NCI-H748 treated with DMSO at 0.1 percent for 48 hours (cell line): ENCODE data around the gene ANKRA2.
"Not testable (repeated sequence)": the region's sequence is repeated elsewhere in the genome, so short reads cannot be mapped to it uniquely, and the experiment has no call there.

Experiments
- DNase-seq: peaks from one replicate; lab custom pipeline; 2025; lab: John Stamatoyannopoulos, UW

The ANKRA2 gene

DNA sequence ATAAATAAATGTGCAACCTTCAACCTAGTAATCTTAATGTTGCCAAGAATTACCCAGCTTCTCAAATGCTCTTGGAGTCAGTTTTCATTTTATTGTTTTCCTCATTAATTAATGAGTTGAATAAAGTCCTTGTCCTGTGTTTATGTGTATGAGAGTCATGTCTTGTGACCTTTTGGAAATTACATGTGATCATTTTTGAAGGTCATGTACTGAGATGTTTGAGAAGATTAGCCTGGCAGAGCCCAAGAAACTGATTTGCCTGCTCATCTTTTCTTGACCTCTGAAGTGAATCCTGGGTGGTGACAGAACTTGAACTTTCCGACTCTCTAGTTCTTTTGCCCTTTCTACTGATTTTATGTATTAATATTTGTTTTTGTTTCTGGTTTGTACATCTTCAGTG is 15.4 kb downstream of the ANKRA2 start:
- DNase-seq, result no peak

DNA sequence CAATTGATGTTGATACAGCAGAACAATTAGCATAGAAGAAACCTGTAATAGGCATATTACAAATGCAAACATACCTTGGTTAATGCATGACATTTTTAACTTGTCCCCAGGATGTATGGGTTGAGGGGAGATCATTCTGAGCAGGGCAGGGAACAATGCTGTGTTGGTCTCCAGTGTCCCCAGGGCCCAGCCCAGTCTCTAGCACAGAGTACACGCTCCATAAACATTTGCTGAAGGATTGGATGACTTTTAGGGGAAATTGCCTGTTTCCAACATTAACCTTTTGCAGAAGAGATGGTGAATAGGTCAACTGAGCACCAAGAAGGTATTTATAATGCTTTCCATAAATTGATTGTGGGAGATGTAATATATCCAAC is 20.0 kb downstream of the ANKRA2 start:
- DNase-seq, result no peak

DNA sequence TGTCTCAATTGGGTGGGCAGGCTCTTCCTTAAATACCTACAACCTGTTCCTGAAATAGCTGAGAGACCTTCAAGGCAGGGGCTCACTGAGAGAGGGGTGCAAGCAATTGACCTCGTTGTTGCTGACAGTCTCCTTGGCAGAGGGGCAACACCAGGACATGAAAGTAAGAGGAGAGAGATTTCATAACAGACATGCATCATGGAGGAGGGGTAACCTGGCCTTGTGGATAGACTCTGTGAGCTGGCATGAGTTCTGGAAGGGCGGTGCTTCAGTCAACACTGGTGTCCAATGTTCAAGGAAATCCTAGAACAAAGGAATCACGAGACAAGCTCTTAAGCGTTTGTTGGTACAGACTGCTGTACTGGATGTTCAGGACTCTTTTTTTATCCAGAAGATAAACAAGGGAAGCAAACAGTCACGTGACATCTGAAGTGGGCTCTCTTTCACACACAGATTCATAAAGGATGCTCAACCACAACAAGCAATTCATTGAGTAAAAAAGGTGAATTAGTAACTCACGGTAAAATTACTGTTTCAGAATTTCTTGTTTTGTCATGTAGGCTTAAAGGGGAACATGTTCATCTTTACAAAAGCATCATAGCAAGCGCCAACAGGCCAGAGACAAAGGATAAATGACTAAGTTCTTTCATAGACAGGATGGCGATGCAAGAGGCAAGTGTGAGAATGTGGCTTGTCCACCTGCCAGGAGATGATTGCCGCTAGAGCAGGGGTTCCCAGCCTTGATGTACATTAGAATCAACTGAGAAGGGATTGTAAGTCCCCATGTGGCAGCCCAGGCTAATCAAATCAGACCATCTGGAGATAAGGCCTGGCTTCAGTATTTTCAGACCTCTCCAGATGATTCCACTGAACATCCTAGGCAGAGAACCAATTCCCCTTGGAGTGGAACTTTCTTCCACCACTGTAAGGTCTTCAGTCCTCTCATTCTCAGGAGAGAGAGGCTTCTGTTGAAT is 20.7 kb downstream of the ANKRA2 start:
- DNase-seq, result peak; percentile 93

DNA sequence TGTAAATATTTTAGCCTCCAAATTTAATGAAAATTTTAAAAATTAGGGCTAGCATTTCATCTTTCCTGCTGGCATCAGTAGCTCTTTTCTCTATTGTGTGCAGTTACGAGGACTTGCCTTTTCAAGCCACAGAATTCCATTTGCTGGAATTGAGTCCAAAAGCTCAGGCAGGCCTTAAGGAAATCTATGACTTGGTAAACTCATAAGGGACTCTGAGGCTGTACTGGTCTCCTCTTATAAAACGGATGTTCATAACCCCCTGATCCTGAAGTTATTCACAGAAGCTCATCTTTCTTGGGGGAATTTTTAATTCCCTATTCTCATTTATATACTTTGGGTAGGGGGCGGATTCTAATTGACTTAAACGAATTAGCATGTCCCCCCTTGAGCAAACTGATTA is 23.4 kb downstream of the ANKRA2 start:
- no peak for DNase-seq

DNA sequence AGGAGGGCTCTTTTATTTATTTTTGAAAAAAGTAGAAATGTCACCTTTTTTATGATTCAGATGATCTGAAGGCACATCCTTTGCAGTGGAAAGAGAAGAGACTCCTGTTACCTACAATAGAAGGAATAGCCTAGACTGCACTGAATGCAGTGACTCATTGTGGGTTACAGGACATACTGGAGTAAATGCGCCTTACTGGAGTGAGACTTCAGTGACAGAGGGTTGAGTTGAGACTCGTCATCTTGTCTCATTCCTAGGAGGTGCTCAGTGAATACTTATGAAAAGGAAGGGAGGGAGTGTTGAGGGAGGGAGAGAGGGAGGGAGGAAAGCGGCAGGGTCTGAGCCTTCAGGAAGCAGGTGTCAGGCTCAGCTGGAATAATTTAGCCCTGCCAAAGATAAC is 25.2 kb downstream of the ANKRA2 start:
- DNase-seq, result no peak

DNA sequence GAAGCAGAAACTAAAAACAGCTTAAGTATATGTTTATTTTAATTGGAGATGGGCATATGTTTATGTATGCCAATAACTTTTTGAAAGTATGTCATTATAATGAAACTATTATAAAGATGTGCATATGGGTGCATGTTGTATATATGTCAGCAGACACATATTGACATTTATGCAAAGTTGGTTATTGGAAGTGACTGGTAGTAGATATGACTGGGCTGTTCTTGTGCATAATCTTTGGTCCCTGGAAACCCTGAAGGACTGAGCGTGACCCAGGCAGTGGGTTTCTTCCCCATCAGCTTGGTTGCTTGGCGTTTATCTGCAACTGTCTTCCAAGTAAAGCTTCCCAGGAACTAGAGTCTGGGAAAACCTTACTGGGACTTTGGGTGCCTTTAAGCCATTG is 25.7 kb downstream of the ANKRA2 start:
- DNase-seq, result no peak

DNA sequence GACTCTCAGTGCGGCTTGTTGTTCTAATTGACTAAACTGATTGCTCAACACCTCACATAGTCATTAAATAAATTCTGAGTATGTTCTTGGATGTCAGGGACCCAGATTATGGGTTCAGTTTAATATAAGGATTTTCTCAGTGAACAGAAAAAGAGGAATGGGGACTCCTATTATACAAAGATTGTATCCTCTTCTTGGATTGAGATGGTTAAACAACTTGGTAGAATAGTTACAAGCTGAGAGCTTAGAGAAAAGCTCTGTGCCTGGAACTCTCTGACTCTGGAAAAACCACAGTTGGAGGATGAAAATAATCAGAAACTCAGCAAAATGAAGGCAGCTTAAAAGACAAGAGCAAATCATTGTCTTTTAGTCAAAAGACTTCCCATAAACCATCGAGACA is 30.5 kb downstream of the ANKRA2 start:
- DNase-seq, result no peak

DNA sequence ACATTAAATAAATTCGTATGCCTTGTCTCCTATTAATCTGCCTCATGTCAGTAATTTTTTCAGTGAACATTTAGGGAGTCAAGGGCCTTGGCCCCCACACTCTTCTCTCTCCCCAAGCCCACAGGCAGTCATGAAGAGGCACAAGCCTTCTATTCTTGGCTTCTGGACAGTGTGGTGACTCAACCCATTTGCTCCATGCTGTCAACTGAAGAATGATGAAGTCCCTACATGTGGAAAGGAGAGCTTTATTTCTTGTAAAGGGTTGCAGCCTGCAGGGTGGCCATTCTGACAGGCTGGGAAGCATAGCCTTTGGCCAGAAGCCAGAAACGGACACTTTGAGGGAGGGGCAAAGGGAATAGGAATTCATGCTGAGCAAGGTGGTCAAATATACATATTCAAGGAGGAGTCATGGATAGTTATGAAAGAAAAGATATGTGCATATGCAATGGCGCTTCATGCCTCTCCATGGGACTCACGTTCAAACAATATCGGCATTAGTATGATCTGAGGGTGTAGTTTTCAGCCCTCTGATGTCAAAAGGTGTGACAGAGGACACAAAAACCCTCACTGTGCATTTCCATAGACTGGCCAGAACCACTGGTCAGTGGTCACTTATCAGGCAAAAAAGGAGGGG is 31.3 kb downstream of the ANKRA2 start:
- DNase-seq, result no peak

DNA sequence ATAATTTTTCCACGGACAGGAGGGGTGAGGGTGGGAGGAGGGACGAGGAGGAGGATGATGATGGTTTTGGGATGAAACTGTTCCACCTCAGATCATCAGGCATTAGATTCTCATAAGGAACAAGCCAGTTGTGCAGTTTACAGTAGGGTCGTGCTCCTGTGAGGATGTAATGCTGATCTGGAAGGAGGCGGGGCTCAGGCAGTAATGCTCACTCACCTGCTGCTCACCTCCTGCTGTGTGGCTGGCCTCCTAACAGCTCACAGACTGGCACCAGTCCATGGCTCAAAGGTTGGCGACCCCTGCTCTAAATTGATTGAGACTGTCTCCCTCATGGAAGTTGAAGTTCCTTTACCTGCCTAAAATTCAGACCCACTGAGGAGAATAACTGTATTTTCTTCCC is 33.2 kb downstream of the ANKRA2 start:
- no peak for DNase-seq

DNA sequence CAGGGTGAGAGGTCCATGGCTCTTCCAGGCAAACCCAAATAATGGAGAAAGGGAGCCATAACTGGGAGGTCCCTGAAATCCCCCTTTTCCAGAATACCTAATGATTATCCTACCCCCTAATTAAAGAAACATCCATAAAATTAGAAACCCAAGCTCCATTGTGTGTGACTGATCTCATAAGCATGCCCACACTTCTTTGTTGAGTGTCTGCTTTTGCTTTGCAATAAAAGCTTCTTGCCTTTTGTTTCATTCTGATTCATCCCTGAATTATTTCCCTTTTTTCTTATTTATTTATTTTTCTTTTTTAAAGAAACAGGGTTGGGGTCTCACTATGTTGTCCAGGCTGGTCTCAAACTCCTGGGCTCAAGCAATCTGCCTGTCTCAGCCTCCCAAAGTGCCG is 34.1 kb downstream of the ANKRA2 start:
- no peak for DNase-seq

DNA sequence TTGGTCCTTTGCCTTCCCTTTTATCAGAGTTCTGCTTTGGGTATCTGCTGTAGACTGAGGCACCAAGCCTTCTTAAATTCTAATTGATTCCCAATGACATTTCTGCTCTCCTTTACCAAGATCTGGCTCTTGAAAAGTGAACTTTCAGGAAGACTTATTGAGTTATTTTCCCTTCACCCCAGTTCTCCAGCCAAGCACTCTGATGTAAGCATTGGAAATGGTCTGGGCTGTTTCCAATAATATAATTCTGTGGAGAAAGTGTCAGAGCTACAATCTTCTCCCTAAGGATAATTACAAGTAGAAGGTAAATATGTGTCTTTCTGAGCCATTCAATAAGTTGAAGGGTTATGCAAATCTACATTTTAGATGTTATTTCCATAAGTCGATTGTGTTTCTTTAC is 36.4 kb downstream of the ANKRA2 start:
- DNase-seq, result no peak

DNA sequence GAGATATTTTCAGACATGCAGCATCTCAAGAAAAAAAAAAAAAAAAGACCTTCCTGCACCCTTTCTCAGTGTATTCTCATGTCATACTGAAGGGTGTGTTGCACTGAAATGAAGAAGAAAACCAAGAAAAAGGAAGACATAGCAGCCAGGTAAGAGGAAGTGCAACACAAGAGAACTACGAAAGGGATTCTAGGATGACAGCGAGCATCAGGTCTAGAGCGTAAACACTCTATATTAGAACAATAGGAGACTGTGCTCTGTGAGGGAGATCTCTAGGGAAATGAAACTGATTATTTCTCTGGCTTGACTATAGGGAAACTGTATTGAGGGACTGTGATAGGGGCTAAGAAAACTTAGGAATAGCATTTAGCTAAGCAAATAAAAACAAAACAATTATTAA is 37.2 kb downstream of the ANKRA2 start:
- DNase-seq, result peak; percentile 4

DNA sequence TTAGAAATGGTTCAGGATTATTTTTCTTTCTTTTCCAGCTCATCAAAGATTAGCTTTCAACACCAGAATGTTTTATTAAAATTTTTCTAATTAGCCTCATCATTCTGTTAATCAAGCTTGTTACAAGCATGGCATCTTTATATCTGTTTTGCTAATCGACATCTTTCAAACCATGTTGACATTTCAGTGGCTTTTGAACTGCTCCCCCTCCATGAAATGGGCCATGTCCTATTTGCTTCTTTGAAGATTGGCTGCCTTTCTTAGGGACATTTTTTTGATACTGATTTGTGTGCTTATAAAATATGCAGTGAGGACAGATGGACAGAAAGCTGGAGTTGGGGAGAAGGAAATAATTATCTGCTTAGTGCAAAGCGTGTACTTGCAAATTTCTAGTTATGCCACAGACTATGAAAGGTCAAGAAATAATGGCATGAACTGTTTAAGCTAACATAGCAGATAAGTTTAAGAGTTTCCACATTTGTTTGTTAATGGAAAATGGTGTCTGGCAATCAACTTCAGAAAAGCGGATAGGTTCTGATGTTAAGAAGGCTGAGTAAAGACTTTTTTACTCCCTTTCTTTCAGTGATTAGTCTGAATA is 39.7 kb downstream of the ANKRA2 start:
- DNase-seq, result no peak

DNA sequence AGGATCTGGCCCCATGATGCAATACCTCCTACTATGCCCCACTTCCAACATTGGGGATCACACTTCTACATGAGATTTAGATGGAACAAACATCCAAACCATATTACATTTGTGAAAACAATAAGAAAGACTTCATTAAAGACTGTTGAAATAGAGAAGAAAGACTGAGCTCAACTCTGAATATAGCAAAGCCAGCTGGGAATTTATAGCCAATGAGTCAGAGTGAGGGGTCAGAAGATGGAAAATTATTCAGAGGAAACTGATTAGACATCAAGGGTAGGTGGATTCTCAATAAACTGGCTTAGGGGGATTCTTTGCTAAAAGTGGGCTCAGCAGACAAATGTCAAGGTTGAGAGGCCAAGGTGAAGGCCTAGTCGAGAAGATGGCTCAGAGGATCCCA is 41.6 kb downstream of the ANKRA2 start:
- DNase-seq, result no peak

DNA sequence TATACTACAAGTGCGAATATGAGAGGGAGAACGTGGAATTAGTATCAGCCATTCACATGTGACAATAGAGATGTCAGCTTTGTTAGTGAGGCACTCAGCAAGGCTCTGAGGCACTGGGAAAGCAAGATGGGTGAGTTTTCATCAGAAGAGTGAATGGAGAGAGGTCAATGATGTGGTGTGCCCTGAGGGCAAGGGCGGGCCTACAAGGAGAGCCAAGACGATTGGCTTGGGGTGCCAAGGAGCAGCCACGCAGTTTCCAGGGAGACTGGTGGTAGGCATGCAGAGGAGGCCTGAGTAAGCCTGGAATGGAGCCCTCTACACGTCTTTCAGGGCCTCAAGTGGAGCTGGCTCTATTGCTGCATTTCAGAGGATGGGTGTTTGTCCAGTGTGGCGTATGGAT is 42.5 kb downstream of the ANKRA2 start:
- DNase-seq, result no peak

DNA sequence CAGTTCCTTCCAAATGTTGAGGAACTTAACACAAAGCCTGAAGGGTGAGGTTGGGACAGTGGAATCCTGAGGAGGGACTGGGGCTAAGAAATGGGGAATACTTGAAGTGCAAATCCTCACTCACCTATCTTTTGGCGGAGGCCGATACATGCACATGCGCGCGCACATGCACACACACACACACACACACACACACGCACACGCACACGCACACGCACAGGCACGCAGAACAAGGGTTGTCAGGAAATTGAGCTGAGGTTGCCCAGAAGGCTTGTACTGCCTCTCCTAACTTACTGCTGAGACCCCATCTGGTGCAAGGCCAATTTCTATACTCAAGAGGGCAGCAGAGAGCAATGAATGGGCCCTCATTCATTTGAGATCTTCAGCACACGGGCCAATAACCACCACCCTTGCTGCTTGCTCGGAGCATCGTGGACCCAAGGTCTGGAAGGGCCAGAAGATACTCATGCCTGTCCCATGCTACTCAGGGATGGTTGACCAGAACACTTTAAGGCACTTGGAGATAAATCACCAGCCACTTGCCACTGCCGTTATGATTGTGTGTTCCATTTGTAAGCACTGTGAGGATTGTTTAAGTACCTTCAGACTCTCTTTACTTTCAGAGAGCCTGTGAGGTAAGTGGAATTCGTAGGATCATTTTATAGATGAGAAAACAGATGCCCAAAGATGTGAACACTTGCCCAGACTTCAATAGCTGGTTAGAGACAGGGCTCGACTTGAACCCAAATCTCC is 45.7 kb downstream of the ANKRA2 start:
- DNase-seq, result peak; percentile 70

DNA sequence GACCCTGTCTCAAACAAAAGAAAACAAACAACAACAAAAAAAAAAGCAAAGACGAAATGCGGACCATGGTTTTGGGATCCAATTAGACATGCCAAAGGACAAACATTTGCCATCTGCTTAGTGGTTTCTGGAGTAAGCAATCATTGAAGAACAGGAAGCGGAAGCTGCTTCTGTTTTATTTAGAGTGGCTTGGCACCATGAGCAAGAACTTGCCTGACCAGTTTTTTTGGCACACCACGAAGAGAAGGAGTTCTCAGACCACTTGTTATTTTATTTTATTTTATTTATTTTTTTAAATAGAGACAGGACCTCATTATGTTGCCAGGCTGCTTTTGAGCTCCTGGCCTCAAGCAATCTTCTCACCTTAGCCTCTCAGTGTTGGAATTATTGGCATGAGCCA is 50.2 kb downstream of the ANKRA2 start:
- peak; percentile 83 for DNase-seq

DNA sequence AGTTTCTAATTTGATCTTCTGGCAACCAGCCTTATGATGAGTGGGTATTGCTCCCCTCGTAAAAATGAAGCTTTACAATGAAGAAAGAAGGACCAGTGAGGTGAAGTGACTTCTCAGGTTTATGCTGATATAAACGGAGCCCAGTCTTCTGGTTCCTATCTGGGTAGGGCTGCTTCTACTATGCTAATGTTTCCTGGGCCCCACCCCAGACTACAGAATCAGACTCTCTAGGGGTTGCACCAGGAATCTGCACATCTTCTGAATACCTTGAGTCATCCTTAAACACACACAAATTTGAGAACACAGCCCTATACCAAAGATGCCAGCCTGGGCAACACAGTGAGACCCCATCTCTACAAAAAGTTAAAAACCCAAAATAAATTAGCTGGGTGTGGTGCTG is 51.0 kb downstream of the ANKRA2 start:
- DNase-seq, result no peak

DNA sequence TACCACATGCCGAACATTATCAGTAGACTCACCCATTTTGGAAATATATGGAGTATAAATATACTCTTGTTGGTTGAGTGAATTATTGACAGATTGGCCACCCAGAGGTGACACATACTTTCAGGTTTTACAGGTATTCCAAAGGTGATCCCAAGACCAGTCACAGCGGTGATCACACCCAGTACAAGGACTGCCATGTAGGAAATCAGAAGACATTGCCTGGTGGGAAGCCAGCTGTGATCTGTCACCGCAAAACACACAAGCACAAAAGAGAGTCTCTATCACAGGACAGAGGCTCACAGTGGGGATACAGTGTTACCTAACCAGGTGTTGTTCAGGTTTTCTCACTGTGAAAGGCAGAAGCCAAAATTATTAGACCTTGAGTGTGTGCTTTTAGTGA is 51.4 kb downstream of the ANKRA2 start:
- no peak for DNase-seq

DNA sequence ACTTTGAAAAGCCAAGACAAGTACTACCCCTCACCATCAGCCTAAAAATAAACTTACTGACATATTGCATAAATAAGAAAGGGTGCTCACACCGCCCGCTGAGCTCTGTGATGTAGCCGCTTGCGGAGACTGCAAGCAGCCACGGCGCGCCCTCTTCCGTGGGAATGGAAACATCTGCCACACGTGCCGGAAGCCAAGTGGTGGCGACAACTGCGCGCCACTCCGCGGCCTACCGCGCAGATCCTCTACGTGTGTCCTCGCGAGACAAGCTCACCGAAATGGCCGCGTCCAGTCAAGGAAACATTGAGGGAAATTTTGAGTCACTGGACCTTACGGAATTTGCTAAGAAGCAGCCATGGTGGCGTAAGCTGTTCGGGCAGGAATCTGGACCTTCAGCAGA is 56.9 kb downstream of the ANKRA2 start:
- DNase-seq, result not testable (repeated sequence)

DNA sequence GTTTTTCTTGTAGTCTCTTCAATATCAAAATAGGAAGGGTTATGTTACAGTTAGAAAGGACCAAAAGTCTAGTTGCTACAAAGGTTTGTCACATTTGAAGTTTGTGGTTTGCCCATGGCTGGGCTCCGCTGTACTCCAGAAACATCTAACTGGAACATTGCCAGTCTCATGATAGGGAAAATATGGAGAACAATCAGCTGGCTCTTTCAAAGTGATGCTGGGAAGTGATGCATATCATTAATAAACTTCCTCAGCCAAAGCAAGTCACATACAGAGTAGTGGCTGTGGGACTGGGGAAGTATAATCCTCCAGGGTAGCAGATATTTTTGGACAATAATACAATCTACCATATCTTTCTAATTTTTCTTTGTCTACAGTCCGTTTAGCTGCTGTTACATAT is 58.4 kb downstream of the ANKRA2 start:
- no peak for DNase-seq

DNA sequence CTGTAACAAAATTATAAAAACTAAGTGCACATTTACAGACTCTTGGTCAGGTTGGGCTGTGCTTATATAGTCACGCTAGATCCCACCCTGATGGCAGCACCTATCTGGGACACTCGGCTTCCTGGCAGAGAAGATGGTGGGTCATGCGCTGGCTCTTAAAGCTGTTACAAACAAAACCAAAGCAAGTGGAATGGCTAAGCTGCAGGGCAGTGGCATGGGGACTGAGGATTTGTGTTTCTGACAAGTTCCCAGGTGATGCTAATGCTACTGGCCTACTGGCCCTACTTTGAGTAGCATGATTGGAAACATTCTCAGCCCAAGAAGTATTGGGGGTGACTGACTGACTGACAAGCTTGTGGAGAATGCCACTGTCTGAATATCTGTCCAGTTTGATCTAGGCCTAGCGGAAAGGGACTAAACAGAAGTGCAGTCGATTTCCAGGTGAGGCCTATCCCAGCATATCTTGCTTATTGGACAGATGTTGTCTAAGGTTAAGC is 58.9 kb downstream of the ANKRA2 start:
- DNase-seq, result no peak
